ENCODE results near the gene HDAC1.
A peak's percentile ranks its signal among the peaks of the same experiment; 100 is the strongest.

The HDAC1 gene

GRCh38 chr1:32330558-32331151, 38.8 kb downstream of the HDAC1 start:
- DNase-seq (ENCODE audit: low read depth), result no peak

DNA sequence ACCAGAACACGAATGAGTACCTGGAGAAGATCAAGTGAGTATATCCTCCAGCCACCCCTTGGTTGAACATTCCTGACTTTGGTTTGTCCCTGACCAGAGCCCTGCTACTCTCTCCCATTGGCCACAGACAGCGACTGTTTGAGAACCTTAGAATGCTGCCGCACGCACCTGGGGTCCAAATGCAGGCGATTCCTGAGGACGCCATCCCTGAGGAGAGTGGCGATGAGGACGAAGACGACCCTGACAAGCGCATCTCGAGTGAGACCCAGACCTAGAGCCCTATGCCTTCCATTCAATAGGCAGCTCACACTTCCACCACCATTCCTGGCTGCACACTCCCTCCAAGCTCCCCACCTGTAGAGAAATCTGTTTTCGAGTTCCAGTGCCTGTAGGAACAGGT, 39.7 kb downstream of the HDAC1 start:
- DNase-seq (ENCODE audit: low read depth), result no peak

- no peak for DNase-seq (ENCODE audit: low read depth)
Observed at GRCh38 chr1:32332290-32333079, 40.6 kb downstream of the HDAC1 start.

DNA sequence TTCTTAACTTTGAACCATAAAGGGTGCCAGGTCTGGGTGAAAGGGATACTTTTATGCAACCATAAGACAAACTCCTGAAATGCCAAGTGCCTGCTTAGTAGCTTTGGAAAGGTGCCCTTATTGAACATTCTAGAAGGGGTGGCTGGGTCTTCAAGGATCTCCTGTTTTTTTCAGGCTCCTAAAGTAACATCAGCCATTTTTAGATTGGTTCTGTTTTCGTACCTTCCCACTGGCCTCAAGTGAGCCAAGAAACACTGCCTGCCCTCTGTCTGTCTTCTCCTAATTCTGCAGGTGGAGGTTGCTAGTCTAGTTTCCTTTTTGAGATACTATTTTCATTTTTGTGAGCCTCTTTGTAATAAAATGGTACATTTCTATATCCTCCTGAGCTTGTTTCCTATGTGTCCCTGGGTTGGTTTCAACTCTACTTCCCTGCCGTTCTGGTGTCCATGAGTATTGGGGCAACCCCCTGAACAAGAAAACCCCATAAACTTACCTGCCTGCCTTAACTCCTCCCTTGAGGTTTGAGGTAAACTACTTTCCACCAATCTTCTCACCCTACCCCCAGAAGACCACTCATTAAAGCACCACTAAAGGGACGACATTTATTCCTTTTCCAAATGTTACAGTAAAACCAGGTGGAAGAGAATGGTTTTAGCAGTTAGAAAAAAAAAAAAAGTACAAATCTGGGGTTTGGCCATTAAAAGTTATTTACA, 41.5 kb downstream of the HDAC1 start:
- DNase-seq (ENCODE audit: low read depth), result no peak

GRCh38 chr1:32334274-32334861, 42.5 kb downstream of the HDAC1 start:
- DNase-seq (ENCODE audit: low read depth), result no peak

GRCh38 chr1:32334864-32335534, 43.1 kb downstream of the HDAC1 start:
- no peak for DNase-seq (ENCODE audit: low read depth)

GRCh38 chr1:32335535-32335789, 43.6 kb downstream of the HDAC1 start:
- DNase-seq (ENCODE audit: low read depth), result no peak

- peak; percentile 56 for DNase-seq (ENCODE audit: low read depth)
Observed at GRCh38 chr1:32335790-32336590, 44.1 kb downstream of the HDAC1 start, which contains the start of gene MARCKSL1. Gene MARCKSL1, minus strand, starts transcription at chr1:32336233. Its CDS starts 200 bp downstream, at chr1:32336033.

- no peak for DNase-seq (ENCODE audit: low read depth)
Observed at GRCh38 chr1:32336591-32336932, 44.7 kb downstream of the HDAC1 start.

DNA sequence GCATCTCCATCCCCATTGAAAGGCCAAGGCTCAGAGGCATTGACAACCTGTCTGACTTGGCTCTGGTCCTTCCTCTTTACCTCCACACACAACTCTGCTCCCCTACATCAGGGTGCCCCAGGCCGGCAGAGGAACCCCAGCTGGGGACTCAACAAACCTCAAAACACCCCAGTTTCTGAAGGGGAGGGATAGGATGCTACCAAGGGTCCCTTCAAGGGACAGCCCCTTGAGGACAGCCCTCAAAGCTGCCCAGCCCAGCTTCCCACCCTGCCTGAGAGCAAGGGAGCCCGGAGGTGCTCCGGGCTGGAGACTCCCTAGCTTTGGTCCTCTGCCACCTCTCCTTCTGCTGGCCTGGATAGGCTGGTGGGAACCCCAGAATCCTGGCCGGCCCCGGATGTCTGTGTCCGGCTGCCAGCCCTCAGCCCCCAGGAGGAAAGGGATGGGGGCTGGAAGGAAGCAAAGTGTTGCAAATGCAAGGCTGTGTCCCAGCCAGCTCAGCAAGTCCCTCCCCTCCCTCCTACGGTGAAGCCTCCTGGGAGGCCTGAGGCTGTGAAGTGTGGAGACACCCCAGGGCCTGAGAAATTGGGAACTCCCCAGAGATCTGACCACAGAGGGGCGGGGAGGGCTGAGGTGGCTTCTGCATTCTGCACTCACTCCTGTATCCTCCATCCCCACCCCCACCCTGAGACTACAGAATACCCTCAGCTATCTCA, 45.2 kb downstream of the HDAC1 start:
- DNase-seq (ENCODE audit: low read depth), result peak; percentile 40

GRCh38 chr1:32337855-32338636, 46.2 kb downstream of the HDAC1 start:
- DNase-seq (ENCODE audit: low read depth), result no peak

DNA sequence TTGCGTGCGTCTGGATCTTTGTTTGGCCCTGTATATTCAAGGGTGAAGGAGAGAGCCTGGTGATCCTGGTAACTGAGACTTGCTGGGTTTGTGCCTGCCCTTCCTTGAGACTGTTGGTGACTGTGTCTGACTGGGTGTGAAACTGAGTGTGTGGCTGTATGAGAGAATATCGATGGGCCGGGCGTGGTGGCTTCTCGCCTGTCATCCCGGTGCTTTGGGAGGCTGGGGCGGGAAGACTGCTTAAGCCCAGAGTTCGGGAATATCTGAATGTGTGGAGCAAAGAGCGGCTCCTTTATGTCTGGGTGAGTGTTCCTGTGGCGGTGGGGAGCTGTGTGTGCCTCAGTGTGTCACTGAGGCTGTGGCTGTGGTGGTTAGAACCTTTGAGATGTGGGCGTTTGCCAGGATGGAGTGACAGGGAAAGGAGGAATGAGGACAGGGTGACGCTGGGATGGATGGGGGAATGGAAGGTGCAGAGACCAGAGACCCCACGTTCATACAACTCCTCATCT, 46.8 kb downstream of the HDAC1 start:
- no peak for DNase-seq (ENCODE audit: low read depth)

- no peak for DNase-seq (ENCODE audit: low read depth)
Observed at GRCh38 chr1:32339363-32339978, 47.6 kb downstream of the HDAC1 start.

GRCh38 chr1:32341186-32341757, 49.4 kb downstream of the HDAC1 start:
- DNase-seq (ENCODE audit: low read depth), result no peak

DNA sequence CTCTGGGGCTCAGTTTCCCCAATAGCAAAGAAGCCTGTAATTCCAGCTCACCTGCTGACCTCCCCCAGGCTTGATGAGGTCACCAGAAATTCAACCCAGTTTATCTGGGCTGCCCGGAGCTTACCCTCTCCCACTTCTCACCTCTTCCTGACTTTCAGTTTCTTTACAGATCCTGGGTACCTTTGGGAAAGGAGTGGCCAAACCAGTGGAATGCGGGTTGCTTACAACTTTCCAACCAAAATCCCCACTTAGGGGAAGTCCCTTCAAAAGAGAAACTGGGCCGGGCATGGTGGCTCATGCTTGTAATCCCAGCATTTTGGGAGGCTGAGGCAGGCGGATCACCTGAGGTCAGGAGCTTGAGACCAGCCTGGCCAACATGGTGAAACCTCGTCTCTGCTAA, 50.1 kb downstream of the HDAC1 start:
- no peak for DNase-seq (ENCODE audit: low read depth)

- DNase-seq (ENCODE audit: low read depth), result no peak
Observed at GRCh38 chr1:32342704-32343103, 50.8 kb downstream of the HDAC1 start.

DNA sequence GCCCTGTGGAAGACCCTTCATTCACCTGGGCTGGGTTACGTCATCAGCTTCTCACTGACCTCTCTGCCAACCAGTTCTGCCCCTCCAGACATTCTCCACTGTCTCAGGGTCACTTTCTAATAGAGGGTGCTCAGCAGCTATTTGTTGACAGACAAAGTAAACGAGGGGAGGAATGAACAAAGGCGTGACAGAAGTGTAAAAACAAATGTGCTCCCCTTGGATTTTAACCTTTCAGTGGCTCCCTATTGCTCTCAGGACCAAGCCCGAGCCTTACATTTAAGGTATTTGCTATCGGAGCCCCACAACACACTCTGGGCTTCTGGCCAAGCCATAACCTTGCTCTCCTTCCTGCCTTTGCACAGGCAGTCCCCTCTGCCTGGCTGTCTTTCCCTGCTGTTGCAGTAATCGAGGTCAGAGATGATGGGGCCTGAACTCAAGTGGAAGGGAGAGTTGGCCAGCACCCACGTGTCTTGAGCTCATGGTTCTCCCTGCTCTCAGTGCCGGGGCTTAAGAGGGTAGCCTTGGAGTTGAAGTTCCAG, 53.5 kb downstream of the HDAC1 start:
- no peak for DNase-seq (ENCODE audit: low read depth)

DNA sequence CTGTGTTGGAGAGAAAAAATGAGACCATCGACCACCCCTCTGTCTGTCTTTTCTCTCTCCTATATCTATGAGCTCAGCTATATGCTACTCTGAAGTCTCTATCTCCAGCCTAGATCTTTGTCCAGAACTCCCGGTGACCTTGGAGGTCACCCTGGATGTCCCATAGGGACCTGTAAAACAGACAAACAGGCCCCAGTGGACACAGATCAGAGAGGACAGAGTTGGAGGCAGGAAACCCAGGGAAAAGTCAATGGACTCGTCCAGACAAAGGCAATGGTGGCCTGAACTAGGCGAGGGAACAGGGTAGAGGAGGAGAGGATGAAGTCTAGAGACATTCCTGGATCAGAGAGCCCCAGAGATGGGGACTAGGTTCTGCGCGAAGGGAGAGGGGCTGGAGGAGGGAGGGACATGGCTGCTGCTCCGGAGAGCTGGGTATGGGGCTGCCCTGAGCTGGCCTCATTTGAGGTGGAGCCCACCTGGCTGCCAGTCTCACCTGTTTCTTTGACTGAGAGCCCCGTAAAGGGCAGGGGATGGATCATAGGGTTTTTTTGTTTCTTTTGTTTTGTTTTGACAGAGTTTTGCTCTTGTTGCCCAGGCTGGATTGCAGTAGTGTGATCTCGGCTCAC, 54.8 kb downstream of the HDAC1 start:
- DNase-seq (ENCODE audit: low read depth), result no peak

Data from stimulated activated CD8-positive, alpha-beta memory T cell treated with anti-CD3 and anti-CD28 coated beads, Interleukin-7, amount 100 ng/mL, for 24 hours (primary cell).